GM12878 (cell line): ENCODE results near the gene IL1B. TPM values are rescaled to one million over a fixed set of nuclear protein-coding genes. Genes with fewer than 3 reads are reported as not detected.

Source experiments
- CHD1 ChIP-seq: IDR thresholded peaks from 2 replicates; pipeline ENCODE4 v1.6.1; 2012; ENCODE audit warnings: low read depth, low read length, improper control_type of control experiment
- HSF1 ChIP-seq: fragments of 150-350 bp; IDR thresholded peaks from 2 replicates; pipeline ENCODE4 v1.6.1; 2014; ENCODE audit warnings: mild to moderate bottlenecking, low read depth, low read length
- MTA3 ChIP-seq: IDR thresholded peaks from 2 replicates; pipeline ENCODE4 v1.6.1; 2012; ENCODE audit warnings: low read length, inconsistent platforms, borderline replicate concordance
- MYB ChIP-seq: fragments of 150-350 bp; IDR thresholded peaks from 2 replicates; pipeline ENCODE4 v1.6.1; 2014; ENCODE audit warnings: mild to moderate bottlenecking, low read depth, low read length, borderline replicate concordance
- NR2C2 ChIP-seq: IDR thresholded peaks from 2 replicates; pipeline ENCODE4 v1.6.1; 2011; ENCODE audit warnings: borderline replicate concordance, low read depth; ENCODE audit not compliant: control insufficient read depth, insufficient read length
- PAX5 ChIP-seq: IDR thresholded peaks from 2 replicates; pipeline ENCODE4 v1.6.1; 2011; ENCODE audit warnings: low read depth, low read length, borderline replicate concordance
- PKNOX1 ChIP-seq: fragments of 450-650 bp; IDR thresholded peaks from 2 replicates; pipeline ENCODE4 v1.6.1; 2016; ENCODE audit warnings: mild to moderate bottlenecking
- RAD21 ChIP-seq: IDR thresholded peaks from 2 replicates; pipeline ENCODE4 v1.6.1; 2011; ENCODE audit warnings: mild to moderate bottlenecking, low read depth, low read length, moderate library complexity; ENCODE audit not compliant: insufficient read depth
- RFX5 ChIP-seq: IDR thresholded peaks from 2 replicates; pipeline ENCODE4 v1.6.1; 2011; ENCODE audit warnings: low read depth, low read length, improper control_type of control experiment
- TCF12 ChIP-seq: IDR thresholded peaks from 2 replicates; pipeline ENCODE4 v1.6.1; 2011; ENCODE audit warnings: low read depth, mild to moderate bottlenecking, low read length
- TCF3 ChIP-seq: IDR thresholded peaks from 2 replicates; pipeline ENCODE4 v1.6.1; 2012; ENCODE audit warnings: low read depth, mild to moderate bottlenecking, low read length, borderline replicate concordance; ENCODE audit not compliant: insufficient read depth
- USF2 ChIP-seq: IDR thresholded peaks from 2 replicates; pipeline ENCODE4 v1.6.1; 2011; ENCODE audit warnings: low read depth, low read length, improper control_type of control experiment, borderline replicate concordance
- ZNF384 ChIP-seq: IDR thresholded peaks from 2 replicates; pipeline ENCODE4 v1.6.1; 2012; ENCODE audit warnings: low read depth, mild to moderate bottlenecking, low read length, improper control_type of control experiment, borderline replicate concordance
- polyA plus RNA-seq, 11 experiments: library from polyadenylated mRNA; depleted of rRNA in 4 of 11; unstranded in 6 of 11; stranded (reverse) in 5 of 11; fragments of >200 nt; fragmentation: Nextera tagmentation in 4 of 11; fragmentation: Illumina TruSeq in 1 of 11; extraction: Ambion mirVana in 4 of 11; extraction: Trizol in 1 of 11; gene quantifications; 1 replicate in 1 of 11; 2 replicates in 10 of 11; pipeline versions ENCODE4 v1.2.1 to v1.2.3, GENCODE V29; 2011 to 2016; ENCODE audit warnings: inconsistent platforms in 2 of 11, missing spikeins in 2 of 11, low read depth in 1 of 11
- total RNA-seq, 4 experiments: library from RNA; depleted of rRNA in 3 of 4; stranded (reverse); fragments of >200 nt in 3 of 4; fragmentation: Illumina TruSeq in 1 of 4; extraction: Trizol in 1 of 4; gene quantifications; 2 replicates each; pipeline versions ENCODE4 v1.2.1 to v1.2.3, GENCODE V29; 2013 to 2021

IL1B gene
- total and polyA plus RNA-seq, 10 of the 15 experiments (the other 5 are each of a cell fraction or from before 2014, with no cell fraction given), result 0.20 to 1.6 (median 0.84) TPM

GRCh38 chr2:112811841-112812306 is 24.7 kb downstream of the IL1B start (continued):
- TF ChIP-seq RAD21 (0 out of 2 replicates have a peak, but pooled peaks have one; percentile 8), PKNOX1 (no peak), RFX5 (no peak), USF2 (no peak), TCF12 (0 out of 2 replicates have a peak, but pooled peaks have one; percentile 3), TCF3 (no peak), NR2C2 (no peak), MYB (no peak), ZNF384 (no peak), HSF1 (no peak), MTA3 (no peak), PAX5 (no peak; the same call in 1 of the 2 replicates), CHD1 (no peak)
